GM18858 (cell line): ENCODE results near the gene CHD3.

Experiments
- ATAC-seq: cut with Tn5 transposase; IDR thresholded peaks from one replicate; pipeline ENCODE4 v1.9.1; 2021; ENCODE audit not compliant: unreplicated experiment

Gene CHD3

GRCh38 chr17:7893187-7893880 lies 4.7 kb downstream of the CHD3 start:
- no peak for ATAC-seq

- ATAC-seq: no peak
These were observed 5.6 kb downstream of the CHD3 start for GRCh38 chr17:7894226-7894625.

GRCh38 chr17:7894866-7895265 lies 6.3 kb downstream of the CHD3 start:
- no peak for ATAC-seq

- ATAC-seq: no peak
These were observed 8.5 kb downstream of the CHD3 start for GRCh38 chr17:7897090-7897489.

- no peak for ATAC-seq
These were observed 9.2 kb downstream of the CHD3 start for GRCh38 chr17:7897773-7898172.

GRCh38 chr17:7903154-7904103 lies 14.8 kb downstream of the CHD3 start:
- ATAC-seq: no peak

GRCh38 chr17:7909089-7909488 lies 20.5 kb downstream of the CHD3 start:
- ATAC-seq: no peak

- no peak for ATAC-seq
These were observed 21.7 kb downstream of the CHD3 start for GRCh38 chr17:7910281-7910680.

GRCh38 chr17:7910711-7911110 lies 22.1 kb downstream of the CHD3 start:
- no peak for ATAC-seq

GRCh38 chr17:7911116-7911515 lies 22.5 kb downstream of the CHD3 start:
- no peak for ATAC-seq

- no peak for ATAC-seq
These were observed 24.4 kb downstream of the CHD3 start for GRCh38 chr17:7912927-7913524.

GRCh38 chr17:7915179-7915610 lies 26.6 kb downstream of the CHD3 start:
- no peak for ATAC-seq

GRCh38 chr17:7915611-7916384 lies 27.2 kb downstream of the CHD3 start, which contains the start of gene RNF227:
RNF227 (minus strand) TSS chr17:7916289; CDS start chr17:7916195, 94 bp downstream.
- no peak for ATAC-seq

- no peak for ATAC-seq
These were observed 27.7 kb downstream of the CHD3 start for GRCh38 chr17:7916385-7916682.

- no peak for ATAC-seq
These were observed 28.2 kb downstream of the CHD3 start for GRCh38 chr17:7916808-7917207.

- no peak for ATAC-seq
These were observed 33.8 kb downstream of the CHD3 start for GRCh38 chr17:7922269-7922844.

- ATAC-seq: no peak
These were observed 34.4 kb downstream of the CHD3 start for GRCh38 chr17:7922845-7923628.

- no peak for ATAC-seq
These were observed 39.0 kb downstream of the CHD3 start for GRCh38 chr17:7927596-7927995.

- ATAC-seq: no peak
These were observed 40.8 kb downstream of the CHD3 start, which contains the start of gene KCNAB3 for GRCh38 chr17:7929158-7930023. KCNAB3 (minus strand) TSS chr17:7929856; CDS start chr17:7929435, 421 bp downstream.
